Measurements from ENCODE around the gene DHRS7C.

Gene DHRS7C

GRCh38 chr17:9790889-9791876 lies at the start of gene DHRS7C:
Gene DHRS7C, minus strand, starts transcription at chr17:9791592. Its CDS starts 308 bp downstream, at chr17:9791284.
- DNase-seq, result no peak

- no peak for DNase-seq
Observed at GRCh38 chr17:9839433-9839832, 48.0 kb upstream of the DHRS7C start.

GRCh38 chr17:9837551-9838471 lies 46.4 kb upstream of the DHRS7C start:
- no peak for DNase-seq

- DNase-seq, result no peak
Observed at GRCh38 chr17:9833922-9834321, 42.5 kb upstream of the DHRS7C start.

- no peak for DNase-seq
Observed at GRCh38 chr17:9830711-9831110, 39.3 kb upstream of the DHRS7C start.

GRCh38 chr17:9829343-9829742 lies 38.0 kb upstream of the DHRS7C start:
- DNase-seq, result no peak

- no peak for DNase-seq
Observed at GRCh38 chr17:9828296-9829295, 37.2 kb upstream of the DHRS7C start.

GRCh38 chr17:9825641-9826150 lies 34.3 kb upstream of the DHRS7C start, which contains the start of gene GLP2R:
Gene GLP2R, plus strand, starts transcription at chr17:9825924. Its CDS starts 140 bp downstream, at chr17:9826064.
- no peak for DNase-seq

- DNase-seq, result no peak
Observed at GRCh38 chr17:9824797-9825338, 33.5 kb upstream of the DHRS7C start.

- DNase-seq, result no peak
Observed at GRCh38 chr17:9824094-9824493, 32.7 kb upstream of the DHRS7C start.

GRCh38 chr17:9821921-9822320 lies 30.5 kb upstream of the DHRS7C start, which contains the start of gene GSG1L2:
Gene GSG1L2, minus strand, starts transcription at chr17:9822079. Its CDS starts 8 bp downstream, at chr17:9822071.
- DNase-seq, result no peak

- no peak for DNase-seq
Observed at GRCh38 chr17:9820448-9820847, 29.1 kb upstream of the DHRS7C start.

GRCh38 chr17:9818760-9819159 lies 27.4 kb upstream of the DHRS7C start:
- no peak for DNase-seq

GRCh38 chr17:9817086-9817485 lies 25.7 kb upstream of the DHRS7C start:
- no peak for DNase-seq

- DNase-seq, result no peak
Observed at GRCh38 chr17:9816472-9816871, 25.1 kb upstream of the DHRS7C start.

GRCh38 chr17:9814337-9814945 lies 23.0 kb upstream of the DHRS7C start:
- no peak for DNase-seq

- no peak for DNase-seq
Observed at GRCh38 chr17:9813166-9813565, 21.8 kb upstream of the DHRS7C start.

GRCh38 chr17:9811537-9811936 lies 20.1 kb upstream of the DHRS7C start:
- DNase-seq, result no peak

- no peak for DNase-seq
Observed at GRCh38 chr17:9811086-9811485, 19.7 kb upstream of the DHRS7C start.

GRCh38 chr17:9810100-9810949 lies 18.9 kb upstream of the DHRS7C start:
- DNase-seq, result no peak

Data from bone marrow (tissue), 2 donors.